ENCODE measurements around the gene PCNA.

GRCh38 chr20:5135363-5136012 lies 15.7 kb upstream of the PCNA start:
- TF ChIP-seq, protein P1, sequence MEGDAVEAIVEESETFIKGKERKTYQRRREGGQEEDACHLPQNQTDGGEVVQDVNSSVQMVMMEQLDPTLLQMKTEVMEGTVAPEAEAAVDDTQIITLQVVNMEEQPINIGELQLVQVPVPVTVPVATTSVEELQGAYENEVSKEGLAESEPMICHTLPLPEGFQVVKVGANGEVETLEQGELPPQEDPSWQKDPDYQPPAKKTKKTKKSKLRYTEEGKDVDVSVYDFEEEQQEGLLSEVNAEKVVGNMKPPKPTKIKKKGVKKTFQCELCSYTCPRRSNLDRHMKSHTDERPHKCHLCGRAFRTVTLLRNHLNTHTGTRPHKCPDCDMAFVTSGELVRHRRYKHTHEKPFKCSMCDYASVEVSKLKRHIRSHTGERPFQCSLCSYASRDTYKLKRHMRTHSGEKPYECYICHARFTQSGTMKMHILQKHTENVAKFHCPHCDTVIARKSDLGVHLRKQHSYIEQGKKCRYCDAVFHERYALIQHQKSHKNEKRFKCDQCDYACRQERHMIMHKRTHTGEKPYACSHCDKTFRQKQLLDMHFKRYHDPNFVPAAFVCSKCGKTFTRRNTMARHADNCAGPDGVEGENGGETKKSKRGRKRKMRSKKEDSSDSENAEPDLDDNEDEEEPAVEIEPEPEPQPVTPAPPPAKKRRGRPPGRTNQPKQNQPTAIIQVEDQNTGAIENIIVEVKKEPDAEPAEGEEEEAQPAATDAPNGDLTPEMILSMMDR (IDR thresholded peaks at IDR 0.05): no peak
- TF ChIP-seq EZH2 (IDR thresholded peaks at IDR 0.05) (no peak), EZH2phosphoT487 (IDR thresholded peaks at IDR 0.05) (no peak)
